BLaER1 (cell line): ENCODE data around the gene KCTD11.

Experiments
- H3K27ac ChIP-seq: shearing (Covaris generic); formaldehyde crosslinking; 2 replicates; pipeline ENCODE4 v1.8.1; 2022
- H3K27me3 ChIP-seq: shearing (Covaris generic); formaldehyde crosslinking; 2 replicates; pipeline ENCODE4 v1.8.1; 2022
- H3K36me3 ChIP-seq: shearing (Covaris generic); formaldehyde crosslinking; 2 replicates; pipeline ENCODE4 v1.8.1; 2022
- H3K4me1 ChIP-seq: shearing (Covaris generic); formaldehyde crosslinking; 2 replicates; pipeline ENCODE4 v1.8.1; 2022
- H3K4me2 ChIP-seq: shearing (Covaris generic); formaldehyde crosslinking; 2 replicates; pipeline ENCODE4 v1.8.1; 2022
- H3K4me3 ChIP-seq: shearing (Covaris generic); formaldehyde crosslinking; 2 replicates; pipeline ENCODE4 v1.8.1; 2022
- H3K9ac ChIP-seq: shearing (Covaris generic); formaldehyde crosslinking; 2 replicates; pipeline ENCODE4 v1.8.1; 2022
- H3K9me3 ChIP-seq: shearing (Covaris generic); formaldehyde crosslinking; 2 replicates; pipeline ENCODE4 v1.8.1; 2022
- H4K20me1 ChIP-seq: shearing (Covaris generic); formaldehyde crosslinking; 2 replicates; pipeline ENCODE4 v1.8.1; 2022
- Cebpa-rat ChIP-seq: shearing (Covaris generic); IDR thresholded peaks from 2 replicates; pipeline ENCODE4 v1.8.1; 2022

The KCTD11 gene

GRCh38 chr17:7383742-7384488 lies 32.0 kb downstream of the KCTD11 start:
- H3K4me3 ChIP-seq, result peak overlapping the region; percentile 65
- no peak for TF ChIP-seq Cebpa-rat
- H3K9ac ChIP-seq, result peak overlapping the region; percentile 44; the same call in 1 of the 2 replicates
- peaks cover 13% of the 10 kb centered on the region for H3K36me3 ChIP-seq
- H3K27me3 ChIP-seq, result peaks cover 60% of the 10 kb centered on the region
- peaks cover 18% of the 10 kb centered on the region for H3K4me1 ChIP-seq
- peak overlapping the region; percentile 91 for H3K4me2 ChIP-seq
- H4K20me1 ChIP-seq, result peaks cover 22% of the 10 kb centered on the region; the same call in 1 of the 2 replicates
- H3K27ac ChIP-seq, result no peak overlapping the region; the same call in 1 of the 2 replicates
- H3K9me3 ChIP-seq, result peaks cover 18% of the 10 kb centered on the region

DNA sequence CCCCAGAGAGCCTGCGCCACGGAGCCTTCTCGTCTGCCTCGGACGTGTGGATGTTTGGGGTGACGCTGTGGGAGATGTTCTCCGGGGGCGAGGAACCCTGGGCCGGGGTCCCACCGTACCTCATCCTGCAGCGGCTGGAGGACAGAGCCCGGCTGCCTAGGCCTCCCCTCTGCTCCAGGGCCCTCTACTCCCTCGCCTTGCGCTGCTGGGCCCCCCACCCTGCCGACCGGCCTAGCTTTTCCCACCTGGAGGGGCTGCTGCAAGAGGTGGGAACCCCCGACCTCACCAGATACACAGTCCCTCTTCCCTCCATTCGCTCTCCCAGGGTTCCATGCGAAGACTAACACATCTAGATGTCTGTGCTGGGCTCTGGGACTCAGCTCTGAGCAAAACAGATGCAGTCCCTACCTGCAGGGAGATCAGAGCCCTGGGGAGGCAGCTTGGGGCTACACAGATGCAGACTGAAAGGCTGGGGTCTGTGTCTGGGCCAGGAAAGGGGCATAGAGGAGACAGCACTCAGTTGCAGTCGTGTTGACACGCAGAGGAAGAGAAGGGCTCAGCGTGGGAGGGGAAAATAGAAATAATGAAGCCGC lies 32.6 kb downstream of the KCTD11 start:
- H3K4me2 ChIP-seq, result peak overlapping the region; percentile 91

GRCh38 chr17:7388856-7389255 lies 36.9 kb downstream of the KCTD11 start:
- no peak for TF ChIP-seq Cebpa-rat
- Histone ChIP-seq H3K27me3 (peaks cover 10% of the 10 kb centered on the region), H4K20me1 (peaks cover 17% of the 10 kb centered on the region; the same call in 1 of the 2 replicates), H3K9me3 (no peaks in the 10 kb centered on the region), H3K4me3 (no peak overlapping the region), H3K9ac (no peak overlapping the region), H3K4me2 (no peak overlapping the region), H3K4me1 (peaks cover 38% of the 10 kb centered on the region), H3K36me3 (peaks cover 52% of the 10 kb centered on the region), H3K27ac (no peak overlapping the region)

More for the DNA sequence above, 32.6 kb downstream of the KCTD11 start:
- H3K4me1 ChIP-seq, result peaks cover 23% of the 10 kb centered on the region
- peak overlapping the region; percentile 65 for H3K4me3 ChIP-seq
- TF ChIP-seq Cebpa-rat, result no peak
- no peak overlapping the region; the same call in 1 of the 2 replicates for H3K27ac ChIP-seq
- H3K27me3 ChIP-seq, result peaks cover 53% of the 10 kb centered on the region
- peaks cover 20% of the 10 kb centered on the region for H3K36me3 ChIP-seq
- peaks cover 25% of the 10 kb centered on the region; the same call in 1 of the 2 replicates for H4K20me1 ChIP-seq
- H3K9ac ChIP-seq, result peak overlapping the region; percentile 44; the same call in 1 of the 2 replicates
- H3K9me3 ChIP-seq, result peaks cover 11% of the 10 kb centered on the region

- H3K4me3 ChIP-seq, result no peak overlapping the region
- peaks cover 17% of the 10 kb centered on the region; the same call in 1 of the 2 replicates for H4K20me1 ChIP-seq
- H3K4me1 ChIP-seq, result peaks cover 34% of the 10 kb centered on the region
- H3K27ac ChIP-seq, result no peak overlapping the region
- H3K36me3 ChIP-seq, result peaks cover 52% of the 10 kb centered on the region
- no peak overlapping the region for H3K4me2 ChIP-seq
- no peaks in the 10 kb centered on the region for H3K9me3 ChIP-seq
- no peaks in the 10 kb centered on the region for H3K27me3 ChIP-seq
- TF ChIP-seq Cebpa-rat, result no peak
- H3K9ac ChIP-seq, result no peak overlapping the region
These were observed 38.3 kb downstream of the KCTD11 start for GRCh38 chr17:7389924-7390910.

- no peak for TF ChIP-seq Cebpa-rat
- peaks cover 12% of the 10 kb centered on the region; the same call in 1 of the 2 replicates for H4K20me1 ChIP-seq
These were observed 39.3 kb downstream of the KCTD11 start for GRCh38 chr17:7391307-7391706.

GRCh38 chr17:7392696-7393612 lies 41.0 kb downstream of the KCTD11 start:
- Histone ChIP-seq H3K9ac (peak overlapping the region; percentile 87), H3K27ac (peak overlapping the region; percentile 88), H3K4me2 (peak overlapping the region; percentile 97), H3K4me1 (peaks cover 37% of the 10 kb centered on the region), H3K36me3 (peaks cover 48% of the 10 kb centered on the region), H3K27me3 (no peaks in the 10 kb centered on the region), H4K20me1 (0 out of 2 replicates have a peak, but pooled peaks cover 7% of the 10 kb centered on the region), H3K9me3 (no peaks in the 10 kb centered on the region), H3K4me3 (peak overlapping the region; percentile 90)
- no peak for TF ChIP-seq Cebpa-rat

More at GRCh38 chr17:7391307-7391706, 39.3 kb downstream of the KCTD11 start:
- H3K27me3 ChIP-seq, result no peaks in the 10 kb centered on the region
- no peak overlapping the region for H3K4me3 ChIP-seq
- peaks cover 37% of the 10 kb centered on the region for H3K4me1 ChIP-seq
- no peak overlapping the region for H3K27ac ChIP-seq
- H3K9ac ChIP-seq, result no peak overlapping the region
- peaks cover 52% of the 10 kb centered on the region for H3K36me3 ChIP-seq
- H3K9me3 ChIP-seq, result no peaks in the 10 kb centered on the region
- H3K4me2 ChIP-seq, result peak overlapping the region; percentile 40

DNA sequence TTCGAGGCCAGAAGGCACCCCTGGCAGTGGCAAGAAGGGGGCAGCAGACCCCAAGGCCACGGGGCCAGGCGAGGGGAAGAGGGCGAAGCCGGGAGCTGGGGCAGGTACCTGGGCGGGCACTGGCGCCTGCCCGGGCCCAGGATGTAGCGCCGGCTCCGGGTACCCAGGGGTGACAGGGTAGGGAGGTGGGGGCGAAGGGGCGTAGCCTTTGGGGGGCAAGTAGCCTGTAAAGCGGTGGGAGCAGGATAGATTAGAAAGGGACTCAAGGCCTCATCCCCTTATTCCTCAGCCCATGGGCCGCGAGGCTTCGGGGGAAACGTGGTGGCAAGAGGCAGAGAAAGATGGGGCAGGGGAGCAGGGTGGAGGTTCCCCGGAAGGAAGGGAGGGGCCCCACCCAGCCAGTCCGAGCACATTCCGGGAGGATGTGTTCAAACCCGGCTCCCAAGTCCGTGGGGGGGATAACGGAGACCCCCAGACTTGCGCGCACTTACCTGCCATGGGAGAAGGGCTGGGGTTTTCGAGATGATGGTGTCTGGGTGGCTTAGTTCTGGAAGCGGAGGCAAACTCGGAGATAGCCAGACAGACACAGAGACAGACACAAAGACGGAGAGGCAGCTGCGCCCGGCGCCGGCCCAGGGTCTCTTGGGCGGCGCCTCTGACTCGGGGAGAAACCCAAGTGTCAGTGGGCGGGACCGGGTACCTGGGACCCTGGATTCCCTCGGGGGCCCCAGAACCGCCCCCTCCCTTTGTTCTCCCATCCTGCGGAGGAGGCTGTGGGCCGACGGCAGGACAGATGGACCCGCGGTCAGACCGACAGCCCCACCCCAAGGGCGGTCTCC lies 41.9 kb downstream of the KCTD11 start:
- Histone ChIP-seq H3K27ac (peak overlapping the region; percentile 88), H3K4me2 (peak overlapping the region; percentile 97), H3K27me3 (no peaks in the 10 kb centered on the region), H3K9ac (peak overlapping the region; percentile 87), H3K4me1 (peaks cover 32% of the 10 kb centered on the region), H3K9me3 (no peaks in the 10 kb centered on the region), H3K36me3 (peaks cover 40% of the 10 kb centered on the region), H4K20me1 (0 out of 2 replicates have a peak, but pooled peaks cover 4% of the 10 kb centered on the region), H3K4me3 (peak overlapping the region; percentile 90)
- no peak for TF ChIP-seq Cebpa-rat
